OCI-LY3 (cell line): ENCODE results near the gene PERCC1.

Source experiments
- CTCF ChIP-seq: fragments of 200-600, 300-600 bp; sonication (generic); IDR thresholded peaks from 2 replicates; pipeline ENCODE4 v1.5.1; 2014; ENCODE audit warnings: antibody characterized with exemption, low read length, low read depth
- EZH2phosphoT487 ChIP-seq: fragments of 200-600 bp; shearing (Covaris generic); IDR thresholded peaks from 2 replicates; pipeline ENCODE4 v1.6.1; 2018; ENCODE audit warnings: antibody characterized with exemption, mixed run types, low read depth

GRCh38 chr16:1448536-1449116 is 17.7 kb downstream of the PERCC1 start:
- TF ChIP-seq CTCF (no peak), EZH2phosphoT487 (no peak)
